ENCODE measurements around the gene MIB1. TPM values are rescaled to one million over a fixed set of nuclear protein-coding genes. Genes with fewer than 3 reads are reported as not detected.
A peak's percentile ranks its signal among the peaks of the same experiment; 100 is the strongest.

Gene MIB1
- total and polyA plus RNA-seq, 2 donors (not counting 1 experiment from before 2014, with no cell fraction given), result 1.8 to 25.5 TPM

- DNase-seq (peak; percentile 9), ATAC-seq (ENCODE audit: low read depth) (no peak)
- no peak overlapping the region for H3K9ac ChIP-seq (ENCODE audit: low read length)
- no peak overlapping the region for H3K27ac ChIP-seq (ENCODE audit: low read length in 2 of 2)
- no peaks in the 10 kb centered on the region for H3K4me1 ChIP-seq (ENCODE audit: control insufficient read depth in 2 of 2, insufficient read depth in 2 of 2, low read length in 2 of 2)
- no peaks in the 10 kb centered on the region for H4K20me1 ChIP-seq (ENCODE audit: control insufficient read depth, insufficient read depth, low read length, poor library complexity, severe bottlenecking)
- Mint-ChIP-seq H3K4me1 (no peaks in the 10 kb centered on the region), H3K27ac (no peak overlapping the region), H3K27me3 (peaks cover 7% of the 10 kb centered on the region), H3K9me3 (ENCODE audit: insufficient read depth) (no peaks in the 10 kb centered on the region), H3K4me3 (no peak overlapping the region)
- POLR2A ChIA-PET, result no interaction called here
- H3K79me2 ChIP-seq (ENCODE audit: control insufficient read depth, insufficient read depth, low read length), result no peaks in the 10 kb centered on the region
- intact Hi-C loops (cut with micrococcal nuclease), result no loop called here
- peak; percentile 67 for TF ChIP-seq CTCF (IDR thresholded peaks at IDR 0.05)
- TF ChIP-seq EZH2 (IDR thresholded peaks at IDR 0.05; ENCODE audit: borderline replicate concordance, insufficient read depth, low read depth, low read length, poor library complexity, severe bottlenecking), result no peak
- H3K4me2 ChIP-seq (replicated peaks; ENCODE audit: low read depth, low read length, poor library complexity, severe bottlenecking), result no peak overlapping the region
- no peaks in the 10 kb centered on the region for H3K36me3 ChIP-seq (replicated peaks in 1 of 2; ENCODE audit: control extremely low read depth in 1 of 2, control insufficient read depth in 1 of 2, extremely low read depth in 1 of 2, insufficient read depth in 2 of 2, low read length in 1 of 2)
- H3K4me3 ChIP-seq (ENCODE audit: control extremely low read depth in 1 of 5, extremely low read depth in 1 of 5, insufficient read depth in 1 of 5, low read depth in 2 of 5, low read length in 4 of 5), result no peak overlapping the region
- H3K27me3 ChIP-seq (replicated peaks in 1 of 4; ENCODE audit: control extremely low read depth in 1 of 4, control insufficient read depth in 3 of 4, insufficient read depth in 4 of 4, low read length in 3 of 4), result peaks cover 0 to 5% (median 0%) of the 10 kb centered on the region in 4 experiments
- H2AFZ ChIP-seq (ENCODE audit: insufficient read depth, low read depth, low read length, poor library complexity, severe bottlenecking), result no peak overlapping the region
- WGBS (ENCODE audit: insufficient coverage), result no CpG with 5 or more reads among the region's 4 CpGs
- no peaks in the 10 kb centered on the region for H3K9me3 ChIP-seq (ENCODE audit: control extremely low read depth in 1 of 3, control insufficient read depth in 2 of 3, insufficient read depth in 1 of 3, low read length in 2 of 3)
- CTCF ChIA-PET, result no interaction called here
Observed at GRCh38 chr18:21897811-21898210, 157.2 kb downstream of the MIB1 start.

- Histone ChIP-seq H2AFZ (ENCODE audit: insufficient read depth, low read depth, low read length, poor library complexity, severe bottlenecking) (no peak overlapping the region), H3K9ac (ENCODE audit: low read length) (no peak overlapping the region), H3K4me2 (replicated peaks; ENCODE audit: low read depth, low read length, poor library complexity, severe bottlenecking) (no peak overlapping the region), H3K27me3 (replicated peaks in 1 of 4; ENCODE audit: control extremely low read depth in 1 of 4, control insufficient read depth in 3 of 4, insufficient read depth in 4 of 4, low read length in 3 of 4) (peaks cover 0 to 5% (median 0%) of the 10 kb centered on the region in 4 experiments), H3K9me3 (ENCODE audit: control extremely low read depth in 1 of 3, control insufficient read depth in 2 of 3, insufficient read depth in 1 of 3, low read length in 2 of 3) (no peaks in the 10 kb centered on the region), H3K4me3 (ENCODE audit: control extremely low read depth in 1 of 5, extremely low read depth in 1 of 5, insufficient read depth in 1 of 5, low read depth in 2 of 5, low read length in 4 of 5) (no peak overlapping the region), H3K79me2 (ENCODE audit: control insufficient read depth, insufficient read depth, low read length) (no peaks in the 10 kb centered on the region), H3K27ac (ENCODE audit: low read length in 2 of 2) (no peak overlapping the region), H4K20me1 (ENCODE audit: control insufficient read depth, insufficient read depth, low read length, poor library complexity, severe bottlenecking) (no peaks in the 10 kb centered on the region), H3K4me1 (ENCODE audit: control insufficient read depth in 2 of 2, insufficient read depth in 2 of 2, low read length in 2 of 2) (no peaks in the 10 kb centered on the region), H3K36me3 (replicated peaks in 1 of 2; ENCODE audit: control extremely low read depth in 1 of 2, control insufficient read depth in 1 of 2, extremely low read depth in 1 of 2, insufficient read depth in 2 of 2, low read length in 1 of 2) (no peaks in the 10 kb centered on the region)
- WGBS (ENCODE audit: insufficient coverage), result 90% methylated on average over 11 of the region's 12 CpGs
- no peaks in the 10 kb centered on the region for H3K4me1 Mint-ChIP-seq
- H3K27me3 Mint-ChIP-seq, result peaks cover 13% of the 10 kb centered on the region
- DNase-seq (no peak), ATAC-seq (ENCODE audit: low read depth) (no peak)
- TF ChIP-seq CTCF (IDR thresholded peaks at IDR 0.05), result no peak
- no peak for TF ChIP-seq EZH2 (IDR thresholded peaks at IDR 0.05; ENCODE audit: borderline replicate concordance, insufficient read depth, low read depth, low read length, poor library complexity, severe bottlenecking)
- no peak overlapping the region for H3K27ac Mint-ChIP-seq
- no peaks in the 10 kb centered on the region for H3K9me3 Mint-ChIP-seq (ENCODE audit: insufficient read depth)
- no peak overlapping the region for H3K4me3 Mint-ChIP-seq
- ChIA-PET POLR2A (no interaction called here), CTCF (no interaction called here)
- intact Hi-C loops (cut with micrococcal nuclease), result no loop called here
Observed at GRCh38 chr18:21900605-21901352, 160.2 kb downstream of the MIB1 start.
